Right lobe of liver (tissue), 6 donors: ENCODE results near the gene NHSL2. TPM values are rescaled to one million over a fixed set of nuclear protein-coding genes. Genes with fewer than 3 reads are reported as not detected.

Experiments used
- ATAC-seq, 4 donors: fragments of 200-7000 bp; cut with Tn5 transposase; one replicate each; pipeline ENCODE4 v1.9.1; 2020; ENCODE audit warnings: mild to moderate bottlenecking in 4 of 4, moderate library complexity in 4 of 4
- DNase-seq, 3 donors: peaks; one replicate each; pipeline ENCODE4 v3.0.0-alpha.2; 2020
- H3K27ac ChIP-seq, 3 donors: fragments of 200-600 bp; one replicate each; pipeline ENCODE4 v1.8.0; 2022
- H3K27me3 ChIP-seq, 2 donors: fragments of 200-600 bp; one replicate each; pipeline ENCODE4 v1.8.0; 2022
- H3K36me3 ChIP-seq, 4 donors: fragments of 200-600 bp; sonication (generic) in 1 of 4; one replicate each; pipeline versions ENCODE4 v1.5.1 to v1.8.0; 2017 to 2022; ENCODE audit warnings: control low read depth in 1 of 4
- H3K4me1 ChIP-seq, 4 donors: fragments of 200-600 bp; sonication (generic) in 1 of 4; one replicate each; pipeline versions ENCODE4 v1.5.1 to v1.8.0; 2017 to 2022; ENCODE audit warnings: control low read depth in 1 of 4
- H3K4me3 ChIP-seq, 3 donors: fragments of 200-600 bp; one replicate each; pipeline ENCODE4 v1.8.0; 2022
- H3K9me3 ChIP-seq, 4 donors: fragments of 200-600 bp; sonication (generic) in 1 of 4; one replicate each; pipeline versions ENCODE4 v1.5.1 to v1.8.0; 2017 to 2022; ENCODE audit warnings: control low read depth in 1 of 4
- CTCF ChIP-seq, 4 donors: fragments of 200-600 bp in 3 of 4; fragments of 450-650 bp in 1 of 4; IDR thresholded peaks; one replicate each; pipeline versions ENCODE4 v1.5.1 to v1.8.0; 2016 to 2022; ENCODE audit warnings: antibody characterized with exemption in 4 of 4, mild to moderate bottlenecking in 2 of 4
- POLR2A ChIP-seq: fragments of 450-650 bp; IDR thresholded peaks from one replicate; pipeline ENCODE4 v1.6.1; 2017; ENCODE audit warnings: antibody characterized with exemption, mild to moderate bottlenecking
- WGBS: methylation state at CpG from one replicate; pipeline ENCODE4 v1.1.6; 2018; ENCODE audit warnings: low coverage, low lambda C conversion rate; ENCODE audit not compliant: insufficient coverage; ENCODE audit errors: missing lambda C conversion rate; 5-methylcytosine and 5-hydroxymethylcytosine counted together
- intact Hi-C, 2 donors: fragments of 100-400 bp; cut with DNase I; formaldehyde crosslinking; loops; one replicate each; pipeline versions ENCODE4 v1.11.2 to v1.14.1; 2022
- total RNA-seq, 6 experiments: library from RNA; depleted of rRNA in 2 of 6; stranded (reverse); fragments of >200 nt in 2 of 6; fragmentation: NEBNext Ultra II Directional in 3 of 6; extraction: Animal tissue kit (Norgen Biotek cat#: 25700) in 3 of 6; gene quantifications; one replicate each; pipeline versions ENCODE4 v1.1.0 to v1.2.4, GENCODE V29; 2016 to 2023
- donor health status: DM: no; HTN: yes; CAD: no.
- donor health status: DM: no; HTN: no; CAD: no.
- donor health status: DM: no; HTN: no; CAD: no.
- donor health status: DM: no; HTN: yes; CAD: no.
- donor health status: DM: no; HTN: yes; CAD: no.

The NHSL2 gene
- total RNA-seq, 6 experiments from 2014 or later, result 0.81 to 2.1 (median 1.3) TPM

- H3K27me3 ChIP-seq, result peaks cover 0 to 2% of the 10 kb centered on the region in 2 donors
- no peak overlapping the region for H3K4me3 ChIP-seq
- DNase-seq (no peak), ATAC-seq (no peak)
- no peaks in the 10 kb centered on the region for H3K36me3 ChIP-seq
- TF ChIP-seq CTCF (IDR thresholded peaks at IDR 0.05) (no peak), POLR2A (no peak)
- 46% methylated on average over 8 of the region's 8 CpGs for WGBS
- no peaks in the 10 kb centered on the region for H3K9me3 ChIP-seq
- no peaks in the 10 kb centered on the region for H3K4me1 ChIP-seq
- H3K27ac ChIP-seq, result no peak overlapping the region
- intact Hi-C loops, result no loop called here
Measured at GRCh38 chrX:72142094-72142793, 231.6 kb downstream of the NHSL2 start.

DNA sequence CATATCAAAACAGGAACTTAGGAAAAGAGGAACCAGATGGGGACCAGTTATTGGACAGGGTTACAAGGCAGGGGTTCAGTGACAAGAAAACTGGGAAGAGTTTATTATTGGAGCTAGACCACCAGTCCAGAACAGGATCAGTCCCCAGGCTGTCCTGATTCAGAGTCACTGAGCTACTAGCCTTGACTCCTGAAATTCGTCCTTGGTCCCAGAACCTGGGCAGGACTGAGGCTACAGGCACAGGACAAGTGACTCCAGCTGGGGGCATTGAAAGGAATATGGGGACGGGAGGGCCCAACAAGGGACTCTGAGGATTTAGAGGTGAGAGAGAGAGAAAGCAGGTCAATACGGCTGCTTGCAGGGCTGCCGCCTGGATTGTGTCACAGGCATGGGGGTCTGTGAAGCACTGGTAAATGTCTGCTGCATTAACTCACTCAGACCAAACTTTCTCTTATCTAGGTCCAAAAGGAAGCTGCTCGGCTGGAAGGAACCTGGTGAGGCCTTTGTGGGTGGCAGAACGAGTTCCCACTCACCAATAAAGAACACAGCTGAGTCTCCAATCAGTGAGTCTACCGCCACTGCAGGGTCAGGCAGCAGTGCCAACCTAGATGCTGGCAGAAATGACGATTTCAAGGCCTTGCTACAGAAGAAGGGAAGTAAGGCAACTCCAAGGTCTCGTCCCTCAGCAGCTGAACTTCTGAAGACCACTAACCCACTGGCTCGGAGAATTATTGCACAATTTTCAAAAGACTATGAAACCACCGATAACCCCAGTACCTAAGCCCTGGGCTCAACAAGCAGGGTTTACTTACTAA is 232.4 kb downstream of the NHSL2 start:
- H3K4me1 ChIP-seq, result no peaks in the 10 kb centered on the region
- H3K9me3 ChIP-seq, result no peaks in the 10 kb centered on the region
- H3K4me3 ChIP-seq, result no peak overlapping the region
- H3K36me3 ChIP-seq, result no peaks in the 10 kb centered on the region
- ATAC-seq (no peak), DNase-seq (no peak)
- 41% methylated on average over 4 of the region's 11 CpGs for WGBS
- H3K27ac ChIP-seq, result no peak overlapping the region
- intact Hi-C loops, result no loop called here
- H3K27me3 ChIP-seq, result peaks cover 0 to 3% of the 10 kb centered on the region in 2 donors
- TF ChIP-seq POLR2A, result no peak
- TF ChIP-seq CTCF (IDR thresholded peaks at IDR 0.05), result no peak

- DNase-seq, result no peak
- Histone ChIP-seq H3K4me3 (no peak overlapping the region), H3K36me3 (no peaks in the 10 kb centered on the region), H3K4me1 (no peaks in the 10 kb centered on the region), H3K27me3 (peaks cover 0 to 3% of the 10 kb centered on the region in 2 donors), H3K9me3 (no peaks in the 10 kb centered on the region), H3K27ac (no peak overlapping the region)
- 43% methylated on average over 2 of the region's 2 CpGs for WGBS
- intact Hi-C loops, result no loop called here
- no peak for TF ChIP-seq CTCF (IDR thresholded peaks at IDR 0.05)
- TF ChIP-seq POLR2A, result no peak
- no peak for ATAC-seq
Measured at GRCh38 chrX:72143609-72143907, 232.9 kb downstream of the NHSL2 start.

DNA sequence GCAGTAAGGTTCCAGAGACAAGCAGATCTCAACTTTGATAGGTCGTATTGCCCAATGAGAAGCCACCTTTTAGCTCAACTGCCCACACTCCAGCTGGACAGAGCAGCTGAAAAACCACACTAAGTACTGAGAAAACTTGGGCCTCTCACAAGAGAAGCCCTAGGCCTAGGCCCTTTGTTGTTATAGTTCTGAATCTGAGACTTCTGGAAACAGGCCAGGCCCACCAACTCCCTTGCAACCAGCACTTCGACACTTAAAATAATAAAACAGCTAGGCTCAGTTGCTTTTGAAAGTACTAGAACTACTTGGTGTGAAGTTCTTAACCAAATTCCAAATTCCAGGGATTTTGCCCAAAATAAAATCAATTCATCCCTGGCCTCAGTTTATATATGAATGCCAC is 234.5 kb downstream of the NHSL2 start:
- no peak for ATAC-seq
- intact Hi-C loops, result no loop called here
- no peak for TF ChIP-seq POLR2A
- TF ChIP-seq CTCF (IDR thresholded peaks at IDR 0.05), result no peak
- no peak for DNase-seq
- H3K4me3 ChIP-seq, result no peak overlapping the region
- H3K36me3 ChIP-seq, result no peaks in the 10 kb centered on the region
- whole genome bisulfite sequencing, result 40% methylated on average over 2 of the region's 2 CpGs
- H3K4me1 ChIP-seq, result no peaks in the 10 kb centered on the region
- no peak overlapping the region for H3K27ac ChIP-seq
- no peaks in the 10 kb centered on the region for H3K9me3 ChIP-seq
- peaks cover 0 to 3% of the 10 kb centered on the region in 2 donors for H3K27me3 ChIP-seq
